G401 (cell line): ENCODE measurements around the gene TIMM23B. TPM values are rescaled to one million over a fixed set of nuclear protein-coding genes. Genes with fewer than 3 reads are reported as not detected.
"Not testable (repeated sequence)": the region's sequence is repeated elsewhere in the genome, so short reads cannot be mapped to it uniquely, and the experiment has no call there.

Experiments used
- DNase-seq: peaks from one replicate; pipeline ENCODE4 v3.0.0-alpha.2; 2015; ENCODE audit warnings: low spot score
- in situ Hi-C: cut with HindIII; loops from 2 replicates; pipeline ENCODE4 v1.10.0; 2016; ENCODE audit warnings: low sequenced_read_pairs, mixed read lengths
- total RNA-seq: library from RNA; depleted of rRNA; stranded (reverse); fragments of >200 nt; shearing (Covaris generic); gene quantifications from 2 replicates; pipeline ENCODE4 v1.2.3, GENCODE V29; 2014; rRNA removed

Gene TIMM23B, protein sequence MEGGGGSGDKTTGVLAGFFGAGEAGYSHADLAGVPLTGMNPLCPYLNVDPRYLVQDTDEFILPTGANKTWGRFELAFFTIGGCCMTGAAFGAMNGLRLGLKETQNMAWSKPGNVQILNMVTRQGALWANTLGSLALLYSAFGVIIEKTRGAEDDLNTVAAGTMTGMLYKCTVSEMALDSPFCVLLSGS
- total RNA-seq: 14.8 and 16.1 TPM in 2 replicates

DNA sequence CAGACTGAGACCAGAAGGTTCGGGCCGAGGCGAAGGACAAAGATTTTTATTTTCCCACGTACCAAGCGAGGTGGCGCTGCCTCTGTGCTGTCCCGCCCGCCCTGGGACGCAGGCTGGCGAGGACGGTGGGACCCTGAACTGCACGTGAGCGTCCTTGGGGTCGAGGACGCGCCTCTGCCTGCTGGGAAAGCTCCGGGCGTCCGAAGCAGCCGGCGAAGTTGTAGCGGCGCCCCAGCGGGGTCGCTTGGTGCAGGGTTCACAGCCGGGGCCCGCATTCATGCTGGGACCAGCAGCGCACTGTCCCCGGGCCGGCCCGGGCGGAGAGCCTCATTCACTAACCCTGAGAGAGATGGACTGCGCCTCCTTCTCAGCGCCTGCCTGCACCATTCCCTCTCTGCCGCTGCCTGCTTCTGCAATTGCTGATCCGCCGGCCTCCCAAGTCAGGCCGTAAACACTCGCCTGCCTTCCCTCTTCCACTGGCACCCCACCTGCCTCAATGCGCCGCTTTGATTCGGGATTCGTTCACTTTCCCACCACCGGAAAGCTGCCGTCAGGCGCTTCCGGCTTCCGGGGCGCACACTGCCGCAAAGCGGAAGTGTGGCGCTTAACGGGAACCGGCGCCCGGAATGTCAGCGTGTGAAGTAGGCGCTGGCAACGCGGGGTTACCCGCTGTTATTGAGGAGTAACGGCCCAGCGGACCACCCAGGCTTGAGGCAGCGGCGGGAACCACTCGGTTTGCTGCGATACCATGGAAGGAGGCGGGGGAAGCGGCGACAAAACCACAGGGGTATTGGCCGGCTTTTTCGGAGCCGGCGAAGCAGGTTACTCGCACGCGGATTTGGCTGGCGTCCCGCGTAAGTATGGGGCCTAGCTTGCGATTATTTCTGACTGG, at the start of gene TIMM23B, which contains the start of gene PARG:
Gene TIMM23B (plus strand): TSS at position 607 of the 892 bp plus-strand sequence. CDS start 142 bp downstream, at position 749.
Gene PARG (minus strand): TSS at position 581 of the 892 bp plus-strand sequence. CDS start 302 bp downstream, at position 279.
- DNase-seq: peak; percentile 77
- in situ Hi-C loops: not testable (repeated sequence)

DNA sequence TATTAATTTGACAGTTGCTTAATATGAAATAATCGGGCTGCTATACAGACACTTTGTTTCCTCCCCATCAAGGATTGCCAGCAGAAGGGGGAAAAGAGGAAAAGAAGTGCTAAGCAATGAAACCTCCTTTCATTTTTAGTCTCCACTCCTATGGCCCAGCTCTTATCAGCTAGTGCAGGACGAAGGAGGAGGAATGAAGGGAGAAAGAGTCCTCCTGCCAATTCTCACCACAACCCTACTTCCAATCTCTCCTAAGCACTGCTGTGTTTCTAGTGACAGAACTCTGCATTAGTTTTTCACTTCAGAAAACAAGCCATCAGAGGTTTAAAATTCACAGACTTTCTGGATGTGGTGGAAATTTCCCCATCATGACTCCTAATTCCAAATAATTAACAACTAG, 41.9 kb upstream of the TIMM23B start:
- DNase-seq, in situ Hi-C loops: not testable (repeated sequence)

DNA sequence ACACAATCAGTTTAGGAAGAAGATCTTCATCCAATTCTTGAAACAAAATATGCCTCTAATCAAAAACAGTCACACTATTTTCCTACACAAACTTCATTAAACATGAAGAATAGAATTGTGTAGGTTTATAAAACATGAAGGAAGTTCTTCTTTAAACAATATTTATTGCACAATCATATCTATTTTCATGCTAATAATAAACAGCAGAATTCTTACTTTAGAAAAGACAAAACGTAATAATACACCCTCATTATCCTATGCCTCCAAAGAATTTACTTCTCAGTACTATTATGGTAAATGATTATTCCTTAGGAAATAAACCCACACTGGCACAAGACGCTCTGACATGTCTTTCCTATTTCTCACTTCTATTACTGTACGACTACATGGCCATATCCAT, 41.4 kb upstream of the TIMM23B start:
- in situ Hi-C loops, DNase-seq: not testable (repeated sequence)

DNA sequence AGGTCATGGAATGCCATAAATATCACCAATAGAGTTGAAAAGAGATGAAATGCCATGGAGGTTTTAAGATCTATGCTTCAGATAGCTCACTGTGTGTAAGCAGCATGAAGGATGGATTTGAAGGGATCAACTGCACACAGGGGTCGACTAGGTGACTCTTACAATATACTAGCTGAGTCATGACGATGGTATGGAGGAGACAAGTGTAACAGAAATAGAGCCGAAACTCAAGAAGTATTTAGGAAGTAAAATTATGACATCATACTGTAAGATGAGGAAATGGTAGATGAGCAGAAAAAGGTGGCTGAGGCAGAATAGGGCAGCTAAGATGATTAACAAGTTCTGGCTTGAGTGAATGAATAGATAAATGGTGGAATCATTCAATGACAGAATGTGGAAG, 38.0 kb upstream of the TIMM23B start:
- DNase-seq, in situ Hi-C loops: not testable (repeated sequence)

DNA sequence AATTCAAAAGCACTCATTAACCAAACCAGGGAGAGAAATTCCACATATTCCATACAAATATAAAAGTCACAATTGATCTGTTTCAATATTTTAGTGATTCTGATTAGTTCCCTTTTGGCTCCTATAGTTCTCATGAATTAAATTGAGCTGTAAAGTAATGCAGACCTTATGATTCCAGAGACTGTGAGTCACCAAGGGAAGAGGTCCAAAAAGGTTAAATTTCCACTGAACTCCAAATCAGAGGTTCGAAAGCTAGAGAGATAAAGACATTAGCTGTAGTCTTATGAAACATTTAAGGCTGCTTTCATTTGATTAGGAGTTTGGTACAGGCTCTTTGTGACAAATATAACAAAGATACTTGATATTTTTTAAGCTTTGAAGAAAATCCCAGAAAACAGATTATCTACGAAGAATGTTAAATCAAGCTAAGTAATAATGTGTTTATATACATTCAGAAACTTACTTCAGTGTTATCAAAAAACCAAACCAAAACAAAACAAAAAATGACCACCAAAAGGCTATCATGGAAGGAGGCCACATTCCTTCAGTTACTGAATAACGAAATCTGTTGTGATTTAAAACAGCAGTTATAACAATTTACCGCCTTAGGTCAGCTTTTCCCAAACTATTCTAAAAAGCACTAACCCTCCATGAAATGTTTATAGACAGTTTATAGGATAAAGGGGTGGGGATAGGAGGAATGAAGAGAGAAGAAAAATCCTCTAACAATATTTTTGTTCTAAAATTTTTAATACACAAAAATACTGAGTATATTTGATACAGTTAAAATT, 33.4 kb upstream of the TIMM23B start:
- in situ Hi-C loops, DNase-seq: not testable (repeated sequence)

DNA sequence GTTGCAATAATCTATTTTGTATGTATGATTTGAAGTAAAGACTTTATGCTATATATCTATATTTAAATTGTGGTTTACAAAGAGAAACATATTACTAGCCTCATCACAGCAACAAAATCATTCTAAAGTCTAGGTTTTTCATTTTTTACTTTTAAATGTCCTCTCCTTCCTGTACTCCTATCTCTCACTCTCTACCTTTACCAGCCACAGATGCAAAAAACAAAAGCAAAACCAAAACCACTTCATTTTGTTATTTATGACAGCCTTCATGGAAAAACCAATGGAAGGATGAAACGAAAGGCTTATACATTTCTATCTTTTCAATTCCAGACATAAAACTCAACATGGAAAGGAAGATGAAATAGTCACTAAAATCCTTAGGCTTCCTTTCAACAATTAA, 31.6 kb upstream of the TIMM23B start:
- in situ Hi-C loops, DNase-seq: not testable (repeated sequence)

DNA sequence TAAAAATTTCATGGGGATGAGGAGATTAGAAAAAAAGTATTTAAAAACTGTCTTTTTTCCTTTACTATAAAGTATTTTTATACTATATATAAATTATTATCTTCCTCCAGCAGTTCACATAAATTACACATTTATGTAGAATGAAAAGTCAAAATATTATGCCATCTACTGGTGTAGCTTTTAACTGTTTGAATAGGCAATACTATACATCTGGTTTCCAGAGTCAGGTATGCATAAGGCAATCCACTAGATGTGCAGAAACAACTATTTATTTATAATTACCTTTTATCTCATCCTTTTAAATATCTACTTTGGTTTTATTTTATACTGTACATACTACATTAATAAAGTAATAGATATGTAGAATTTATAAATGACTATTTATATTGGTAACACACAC, 25.4 kb upstream of the TIMM23B start:
- in situ Hi-C loops, DNase-seq: not testable (repeated sequence)

DNA sequence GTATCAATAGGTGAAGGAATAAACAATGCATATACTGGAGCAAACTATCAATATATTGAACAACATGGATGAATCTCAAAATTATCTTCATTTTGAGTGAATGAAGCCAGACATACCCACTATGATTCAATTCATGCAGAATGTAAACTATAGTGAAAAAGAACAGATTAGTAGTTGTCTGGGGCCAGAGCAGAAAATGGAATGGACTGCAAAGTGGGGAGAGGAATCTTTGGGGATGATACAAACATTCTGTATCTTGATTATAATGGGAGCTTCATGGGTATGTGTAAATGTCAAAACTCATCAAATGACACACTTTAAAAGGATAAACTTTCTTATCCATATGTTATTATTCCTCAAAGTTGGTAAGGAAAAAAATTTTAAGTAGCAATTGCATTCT, 23.9 kb upstream of the TIMM23B start:
- in situ Hi-C loops, DNase-seq: not testable (repeated sequence)

DNA sequence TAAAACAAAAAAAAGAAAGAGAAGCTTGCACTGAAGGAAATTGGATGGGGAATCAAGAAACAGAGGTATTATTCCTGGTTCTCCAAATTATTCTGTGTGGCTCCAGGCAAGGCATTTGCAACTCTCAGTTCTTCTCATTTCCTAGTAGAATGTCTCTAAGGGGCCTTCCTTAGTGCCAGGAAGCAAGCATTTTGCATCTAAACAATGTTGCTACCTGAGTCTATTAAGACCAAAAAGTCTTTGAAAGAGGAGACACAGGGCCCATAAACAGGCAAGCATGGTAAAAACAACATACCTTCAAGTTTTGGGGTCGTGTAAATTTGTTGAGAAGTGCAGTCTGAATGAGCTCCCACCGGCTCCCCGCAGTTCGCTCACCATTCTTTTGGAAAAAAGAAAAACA, 19.8 kb upstream of the TIMM23B start:
- DNase-seq, in situ Hi-C loops: not testable (repeated sequence)

DNA sequence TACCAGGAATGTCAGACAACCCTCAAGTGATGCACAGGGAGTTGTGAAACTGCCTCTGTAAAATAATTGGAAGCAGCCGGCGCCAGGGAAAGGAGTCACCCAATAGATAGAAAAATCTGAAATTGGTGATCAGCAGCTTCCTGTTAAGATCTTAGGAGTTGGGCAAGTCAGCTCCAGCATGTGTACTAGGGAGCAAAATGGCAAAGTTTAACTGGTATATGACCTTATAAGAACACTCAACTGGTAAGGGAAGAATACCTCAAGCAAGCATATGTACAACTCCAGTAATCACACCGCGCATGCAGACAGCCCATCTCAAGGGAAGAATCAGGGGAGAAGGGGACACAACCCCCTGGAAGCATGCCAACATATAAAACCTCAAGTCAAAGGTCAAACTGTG, 18.3 kb upstream of the TIMM23B start:
- in situ Hi-C loops, DNase-seq: not testable (repeated sequence)

DNA sequence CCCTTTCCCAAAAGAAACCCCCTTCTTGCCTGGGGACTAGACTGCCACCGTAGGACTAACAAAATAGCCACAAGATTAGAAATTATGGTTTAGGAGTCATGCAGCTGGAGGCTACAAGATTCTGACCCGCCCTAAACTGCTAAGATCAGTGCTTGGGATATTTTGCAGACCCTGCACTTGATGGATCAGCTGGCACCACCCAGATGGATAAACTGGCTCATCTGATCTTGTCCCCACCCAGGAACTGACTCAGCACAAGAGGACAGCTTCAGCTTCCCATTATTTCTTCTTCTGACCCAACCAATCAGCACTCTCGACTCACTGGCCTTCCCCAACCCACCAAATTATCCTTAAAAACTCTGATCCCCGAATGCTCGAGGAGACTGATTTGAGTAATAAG, 10.6 kb upstream of the TIMM23B start:
- DNase-seq, in situ Hi-C loops: not testable (repeated sequence)

DNA sequence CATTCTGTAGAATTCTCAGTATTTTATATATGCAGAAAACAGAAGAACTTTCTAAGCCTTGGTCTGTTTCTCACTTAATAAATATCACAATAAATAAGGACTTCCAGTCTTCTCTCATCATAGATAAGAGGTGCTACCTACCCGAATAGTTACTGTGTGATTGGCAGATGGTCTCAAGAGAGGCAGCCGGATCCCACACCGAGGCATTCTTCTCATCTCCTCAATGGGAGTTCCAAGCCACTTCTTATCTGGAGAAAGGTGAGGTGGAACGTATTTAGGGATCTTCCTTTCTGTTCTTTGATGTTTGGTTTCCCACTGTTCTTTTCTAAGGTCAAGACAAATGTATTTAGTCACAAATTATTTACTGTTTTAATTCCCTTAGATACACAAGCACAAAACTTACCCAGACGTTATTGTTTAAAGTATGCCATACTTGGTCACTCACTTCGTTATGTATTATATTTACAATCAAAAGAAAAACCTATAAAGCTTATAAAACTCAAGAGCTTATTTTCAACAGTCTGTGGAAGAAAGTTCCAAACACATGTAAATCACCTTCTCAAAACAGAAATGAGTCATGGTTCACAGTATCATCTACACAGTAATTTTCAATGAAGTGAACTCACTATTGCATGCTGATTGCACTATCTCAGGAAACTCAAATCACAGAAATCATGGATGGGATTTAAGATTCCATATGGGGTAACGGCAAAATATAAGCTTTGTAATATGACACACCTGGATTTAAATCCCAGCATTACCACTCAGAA, 9.7 kb upstream of the TIMM23B start:
- DNase-seq, in situ Hi-C loops: not testable (repeated sequence)

DNA sequence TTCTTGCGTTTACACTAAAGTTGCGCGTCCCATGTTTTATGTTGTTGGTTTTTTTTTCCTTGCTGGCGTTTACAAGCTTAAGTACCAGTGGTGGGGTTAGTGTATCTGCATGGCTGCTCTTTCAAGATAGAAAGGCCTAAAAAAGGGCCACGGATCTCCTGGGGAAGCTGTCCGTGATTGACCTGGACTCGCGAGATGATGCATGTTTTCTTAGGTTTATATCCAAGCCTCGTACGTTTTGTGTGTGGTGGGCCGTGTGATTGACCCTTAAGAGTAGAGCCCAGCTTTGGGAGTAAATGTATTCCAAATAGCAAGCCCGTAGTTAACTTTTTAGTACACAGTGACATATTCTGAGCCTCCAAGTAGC, 469 bp downstream of the TIMM23B start:
- DNase-seq, in situ Hi-C loops: not testable (repeated sequence)

DNA sequence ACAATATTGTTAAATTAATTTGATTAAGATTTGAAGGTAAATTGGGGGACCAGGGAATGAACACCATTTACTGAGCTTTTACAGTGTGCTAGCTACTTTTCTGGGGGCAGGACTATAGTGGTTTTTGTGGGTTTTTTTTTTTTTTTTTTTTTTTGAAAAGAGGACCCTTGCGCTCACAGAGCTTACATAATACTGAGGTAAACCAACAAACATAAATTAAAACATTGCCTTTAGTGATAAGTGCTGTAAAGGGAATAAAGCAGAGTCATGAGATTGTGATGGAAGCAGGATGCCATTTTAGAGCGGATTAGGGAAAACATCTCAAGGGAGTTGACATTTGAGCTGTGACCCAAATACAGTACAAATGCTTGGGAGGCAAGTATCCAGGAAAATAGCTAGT, 1.8 kb downstream of the TIMM23B start:
- in situ Hi-C loops, DNase-seq: not testable (repeated sequence)

DNA sequence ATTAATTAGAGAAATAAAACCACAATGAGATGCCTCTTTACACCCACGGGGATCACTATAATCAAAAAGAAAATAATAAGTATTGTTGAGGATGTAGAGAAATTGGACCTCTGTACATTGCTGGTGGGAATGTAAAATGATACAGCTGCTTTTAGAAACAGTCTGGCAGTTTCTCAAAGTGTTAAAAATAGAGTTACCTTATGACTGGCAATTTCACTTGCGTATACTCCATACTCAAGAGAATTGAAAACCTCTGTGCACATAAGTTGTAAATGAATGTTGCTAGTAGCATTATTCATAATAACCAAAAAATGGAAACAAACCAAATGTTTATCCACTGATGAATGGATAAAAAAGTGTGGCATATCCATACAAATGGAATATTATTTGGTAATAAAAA, 6.3 kb downstream of the TIMM23B start:
- in situ Hi-C loops, DNase-seq: not testable (repeated sequence)

DNA sequence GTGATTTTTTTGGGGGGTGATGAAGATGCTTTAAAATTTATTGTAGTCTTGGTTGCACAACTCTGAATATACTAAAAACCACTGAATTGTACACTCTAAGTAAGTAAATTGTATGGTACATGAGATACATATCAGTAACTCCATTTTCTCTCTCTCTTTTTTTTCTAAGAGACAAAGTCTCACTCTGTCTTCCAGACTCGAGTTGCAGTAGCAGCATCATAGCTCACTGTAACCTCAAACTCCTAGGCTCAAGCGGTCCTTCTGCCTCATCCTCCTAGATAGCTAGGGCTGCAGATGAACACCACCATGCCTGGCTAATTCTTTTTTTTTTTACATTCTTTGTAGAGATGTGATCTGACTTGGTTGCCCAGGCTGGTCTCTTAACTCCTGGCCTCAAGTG, 6.9 kb downstream of the TIMM23B start:
- in situ Hi-C loops, DNase-seq: not testable (repeated sequence)

DNA sequence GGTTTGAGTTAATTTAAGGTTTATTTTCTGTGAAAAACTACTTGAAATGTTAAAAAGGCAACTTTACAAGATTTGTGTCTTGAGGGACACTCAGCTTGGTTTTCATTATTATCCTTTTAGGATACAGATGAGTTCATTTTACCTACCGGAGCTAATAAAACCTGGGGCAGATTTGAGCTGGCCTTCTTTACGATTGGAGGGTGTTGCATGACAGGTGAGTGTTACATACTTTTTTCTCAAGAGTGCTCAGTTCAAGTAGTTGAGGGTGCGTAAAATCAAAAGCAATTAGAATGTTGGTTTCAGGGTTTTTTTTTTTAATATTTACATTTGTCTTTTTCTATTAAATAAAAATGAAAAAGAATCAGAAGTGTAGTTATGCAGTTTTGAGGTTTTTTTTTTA, 10.2 kb downstream of the TIMM23B start:
- in situ Hi-C loops, DNase-seq: not testable (repeated sequence)

DNA sequence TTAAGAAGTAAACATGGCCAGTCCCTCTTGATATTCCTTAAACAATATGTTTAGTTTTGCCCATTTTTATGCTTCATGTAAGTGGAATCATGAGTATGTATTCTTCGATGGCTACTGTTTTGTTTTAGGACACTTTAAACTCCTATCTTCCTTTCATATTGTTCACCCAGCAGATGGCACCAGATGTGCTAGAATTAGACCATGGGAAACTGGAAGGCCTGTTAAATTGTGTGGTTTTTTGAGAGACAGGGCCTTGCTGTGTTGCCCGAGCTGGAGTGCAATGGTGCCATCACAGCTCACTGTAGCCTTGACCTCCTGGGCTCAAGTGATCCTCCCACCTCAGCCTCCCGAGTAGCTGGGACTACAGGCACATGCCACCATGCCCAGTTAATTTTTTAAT, 11.3 kb downstream of the TIMM23B start:
- in situ Hi-C loops, DNase-seq: not testable (repeated sequence)
